Measurements from ENCODE around the gene HYAL4. TPM values are rescaled to one million over a fixed set of nuclear protein-coding genes. Genes with fewer than 3 reads are reported as not detected.
"Not testable (repeated sequence)": the region's sequence is repeated elsewhere in the genome, so short reads cannot be mapped to it uniquely, and the experiment has no call there.

HYAL4 gene
- total RNA-seq, 1 donor from 2014 or later, result not detected

GRCh38 chr7:123845823-123846216 is 851 bp downstream of the HYAL4 start:
- H3K4me1 Mint-ChIP-seq, result no peaks in the 10 kb centered on the region
- no peak for ATAC-seq (ENCODE audit: low read depth)
- no peak for DNase-seq
- no peaks in the 10 kb centered on the region for H3K36me3 Mint-ChIP-seq (ENCODE audit: low read depth)
- POLR2A ChIA-PET, result no interaction called here
- CTCF ChIA-PET, result no interaction called here
- no peak overlapping the region for H3K27ac Mint-ChIP-seq
- no peak overlapping the region for H3K4me3 Mint-ChIP-seq
- peaks cover 3% of the 10 kb centered on the region for H3K9me3 Mint-ChIP-seq
- TF ChIP-seq CTCF (IDR thresholded peaks at IDR 0.05), result no peak
- H3K27me3 Mint-ChIP-seq, result peaks cover 2% of the 10 kb centered on the region
- intact Hi-C loops (cut with micrococcal nuclease), result no loop called here

- DNase-seq (no peak), ATAC-seq (ENCODE audit: low read depth) (no peak)
- intact Hi-C loops (cut with micrococcal nuclease), result no loop called here
- peaks cover 2% of the 10 kb centered on the region for H3K27me3 Mint-ChIP-seq
- peaks cover 3% of the 10 kb centered on the region for H3K9me3 Mint-ChIP-seq
- H3K4me1 Mint-ChIP-seq, result no peaks in the 10 kb centered on the region
- no peak overlapping the region for H3K4me3 Mint-ChIP-seq
- TF ChIP-seq CTCF (IDR thresholded peaks at IDR 0.05), result no peak
- CTCF ChIA-PET, result no interaction called here
- H3K36me3 Mint-ChIP-seq (ENCODE audit: low read depth), result no peaks in the 10 kb centered on the region
- no peak overlapping the region for H3K27ac Mint-ChIP-seq
- POLR2A ChIA-PET, result no interaction called here
Measured at GRCh38 chr7:123846217-123846891, 1.4 kb downstream of the HYAL4 start.

- Mint-ChIP-seq H3K9me3 (peaks cover 7% of the 10 kb centered on the region), H3K36me3 (ENCODE audit: low read depth) (no peaks in the 10 kb centered on the region), H3K27me3 (peaks cover 2% of the 10 kb centered on the region), H3K27ac (no peak overlapping the region), H3K4me3 (no peak overlapping the region), H3K4me1 (no peaks in the 10 kb centered on the region)
- intact Hi-C loops (cut with micrococcal nuclease), result no loop called here
- no peak for DNase-seq
- ATAC-seq (ENCODE audit: low read depth), result no peak
- CTCF ChIA-PET, result no interaction called here
- POLR2A ChIA-PET, result no interaction called here
- TF ChIP-seq CTCF (IDR thresholded peaks at IDR 0.05), result no peak
Measured at GRCh38 chr7:123847868-123848267, 2.9 kb downstream of the HYAL4 start.

- H3K36me3 Mint-ChIP-seq (ENCODE audit: low read depth), result no peaks in the 10 kb centered on the region
- H3K9me3 Mint-ChIP-seq, result peaks cover 5% of the 10 kb centered on the region
- POLR2A ChIA-PET, result no interaction called here
- no peak for DNase-seq
- intact Hi-C loops (cut with micrococcal nuclease), result no loop called here
- H3K4me1 Mint-ChIP-seq, result no peaks in the 10 kb centered on the region
- ATAC-seq (ENCODE audit: low read depth), result no peak
- CTCF ChIA-PET, result no interaction called here
- H3K27me3 Mint-ChIP-seq, result peaks cover 2% of the 10 kb centered on the region
- H3K4me3 Mint-ChIP-seq, result no peak overlapping the region
- no peak overlapping the region for H3K27ac Mint-ChIP-seq
- no peak for TF ChIP-seq CTCF (IDR thresholded peaks at IDR 0.05)
Measured at GRCh38 chr7:123849855-123850254, 4.9 kb downstream of the HYAL4 start.

- H3K36me3 Mint-ChIP-seq (ENCODE audit: low read depth); CTCF ChIA-PET; intact Hi-C loops (cut with micrococcal nuclease); H3K4me3 Mint-ChIP-seq; ATAC-seq (ENCODE audit: low read depth); H3K27ac Mint-ChIP-seq; H3K4me1 Mint-ChIP-seq; H3K9me3 Mint-ChIP-seq; DNase-seq; H3K27me3 Mint-ChIP-seq; POLR2A ChIA-PET: not testable (repeated sequence)
Measured at GRCh38 chr7:123851404-123851803, 6.4 kb downstream of the HYAL4 start.

- H3K9me3 Mint-ChIP-seq; POLR2A ChIA-PET; DNase-seq; CTCF ChIA-PET; H3K4me3 Mint-ChIP-seq; H3K36me3 Mint-ChIP-seq (ENCODE audit: low read depth); ATAC-seq (ENCODE audit: low read depth); H3K4me1 Mint-ChIP-seq; intact Hi-C loops (cut with micrococcal nuclease); H3K27ac Mint-ChIP-seq; H3K27me3 Mint-ChIP-seq: not testable (repeated sequence)
Measured at GRCh38 chr7:123854291-123854690, 9.3 kb downstream of the HYAL4 start.

- ATAC-seq (ENCODE audit: low read depth); H3K9me3 Mint-ChIP-seq; H3K4me1 Mint-ChIP-seq; POLR2A ChIA-PET; H3K27me3 Mint-ChIP-seq; H3K36me3 Mint-ChIP-seq (ENCODE audit: low read depth); intact Hi-C loops (cut with micrococcal nuclease); H3K4me3 Mint-ChIP-seq; CTCF ChIA-PET; DNase-seq; H3K27ac Mint-ChIP-seq: not testable (repeated sequence)
Measured at GRCh38 chr7:123856428-123856827, 11.5 kb downstream of the HYAL4 start.

Data from activated B cell treated with CpG ODN at 0.5 μM for 24 hours (primary cell).